ENCODE data around the gene TMEM123. TPM values are rescaled to one million over a fixed set of nuclear protein-coding genes. Genes with fewer than 3 reads are reported as not detected.

TMEM123 gene
- total RNA-seq, 2 experiments from 2014 or later = 434 to 461 TPM

GRCh38 chr11:102488208-102488607, 35.6 kb upstream of the TMEM123 start:
- no peak for ATAC-seq
- Mint-ChIP-seq H3K36me3 (ENCODE audit: low read depth) (no peaks in the 10 kb centered on the region), H3K27me3 (ENCODE audit: low read depth) (no peaks in the 10 kb centered on the region), H3K4me3 (no peak overlapping the region), H3K27ac (no peak overlapping the region), H3K9me3 (ENCODE audit: insufficient read depth) (no peaks in the 10 kb centered on the region), H3K4me1 (ENCODE audit: low read depth) (peaks cover 36% of the 10 kb centered on the region)
- ChIA-PET CTCF (interaction anchor here (1.0 to 2.9 kb wide), 8 partner anchors 11 to 200 kb away, joined by 3 to 15 read pairs (median 5); no protein-coding TSS in a partner anchor), POLR2A (interaction anchor here (1.1 to 1.8 kb wide), 2 partner anchors 11 to 17 kb away, joined by 4 to 5 read pairs; no protein-coding TSS in a partner anchor)
- no peak for DNase-seq

- no peak for DNase-seq
- H3K36me3 Mint-ChIP-seq (ENCODE audit: low read depth) = no peaks in the 10 kb centered on the region
- H3K4me3 Mint-ChIP-seq = no peak overlapping the region
- ChIA-PET CTCF (interaction anchor here (0.6 to 2.9 kb wide), 10 partner anchors 9 to 199 kb away, joined by 3 to 15 read pairs (median 4); no protein-coding TSS in a partner anchor), POLR2A (interaction anchor here (1.1 to 1.8 kb wide), 3 partner anchors 10 to 35 kb away, joined by 3 to 5 read pairs (median 4); no protein-coding TSS in a partner anchor)
- no peaks in the 10 kb centered on the region for H3K27me3 Mint-ChIP-seq (ENCODE audit: low read depth)
- H3K9me3 Mint-ChIP-seq (ENCODE audit: insufficient read depth) = no peaks in the 10 kb centered on the region
- H3K4me1 Mint-ChIP-seq (ENCODE audit: low read depth) = peaks cover 28% of the 10 kb centered on the region
- peak overlapping the region; percentile 19 for H3K27ac Mint-ChIP-seq
- ATAC-seq = no peak
Observed at GRCh38 chr11:102487214-102487613, 34.6 kb upstream of the TMEM123 start.

GRCh38 chr11:102486584-102486983, 34.0 kb upstream of the TMEM123 start:
- no peaks in the 10 kb centered on the region for H3K9me3 Mint-ChIP-seq (ENCODE audit: insufficient read depth)
- DNase-seq (no peak), ATAC-seq (no peak)
- no peaks in the 10 kb centered on the region for H3K36me3 Mint-ChIP-seq (ENCODE audit: low read depth)
- H3K4me3 Mint-ChIP-seq = no peak overlapping the region
- H3K27ac Mint-ChIP-seq = no peak overlapping the region
- H3K4me1 Mint-ChIP-seq (ENCODE audit: low read depth) = peaks cover 21% of the 10 kb centered on the region
- H3K27me3 Mint-ChIP-seq (ENCODE audit: low read depth) = no peaks in the 10 kb centered on the region
- CTCF ChIA-PET = interaction anchor here (0.6 to 2.9 kb wide), 8 partner anchors 9 to 180 kb away, joined by 3 to 15 read pairs (median 4); no protein-coding TSS in a partner anchor
- POLR2A ChIA-PET = interaction anchor here (1.2 to 1.8 kb wide), 2 partner anchors 10 to 35 kb away, joined by 3 to 5 read pairs; no protein-coding TSS in a partner anchor

DNA sequence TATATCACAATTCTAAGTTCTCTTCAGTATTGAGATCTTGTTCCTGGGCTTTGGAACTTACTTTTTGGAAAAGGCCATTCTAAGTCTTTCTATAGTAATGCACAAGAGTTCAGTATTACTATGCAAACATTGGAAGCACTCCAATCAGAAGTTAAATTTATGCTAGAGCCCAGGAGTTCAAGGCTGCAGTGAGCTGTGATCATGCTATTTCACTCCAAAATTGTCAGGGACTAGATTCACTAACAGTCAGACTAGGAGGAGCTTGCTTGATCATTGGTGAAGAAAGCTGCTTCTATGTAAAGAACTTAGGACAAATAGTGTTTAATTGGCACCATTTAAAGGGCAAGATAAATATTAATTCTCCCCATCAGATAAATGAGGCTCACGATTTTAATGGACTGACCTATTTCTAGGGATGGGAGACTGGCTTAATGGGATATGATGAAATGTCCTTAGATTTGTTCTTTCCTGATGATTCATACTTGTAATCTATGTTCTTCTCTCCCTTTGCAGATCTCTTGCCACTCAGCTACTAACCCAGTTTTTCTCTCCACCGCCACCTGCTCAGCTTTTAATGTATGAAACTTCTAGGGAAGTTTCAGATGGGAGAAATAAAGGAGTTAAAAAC, 32.6 kb upstream of the TMEM123 start:
- Mint-ChIP-seq H3K27me3 (ENCODE audit: low read depth) (no peaks in the 10 kb centered on the region), H3K27ac (no peak overlapping the region), H3K9me3 (ENCODE audit: insufficient read depth) (no peaks in the 10 kb centered on the region), H3K4me1 (ENCODE audit: low read depth) (peaks cover 21% of the 10 kb centered on the region), H3K36me3 (ENCODE audit: low read depth) (no peaks in the 10 kb centered on the region), H3K4me3 (no peak overlapping the region)
- DNase-seq = no peak
- ChIA-PET CTCF (interaction anchor here (1.5 kb wide), 1 partner anchor 11 kb away, joined by 5 read pairs; no protein-coding TSS in a partner anchor), POLR2A (interaction anchor here (0.9 kb wide), 1 partner anchor 8 kb away, joined by 5 read pairs; no protein-coding TSS in a partner anchor)
- ATAC-seq = no peak

GRCh38 chr11:102482433-102482832, 29.9 kb upstream of the TMEM123 start:
- ChIA-PET CTCF (no interaction called here), POLR2A (no interaction called here)
- no peaks in the 10 kb centered on the region for H3K36me3 Mint-ChIP-seq (ENCODE audit: low read depth)
- DNase-seq (no peak), ATAC-seq (no peak)
- no peak overlapping the region for H3K4me3 Mint-ChIP-seq
- no peaks in the 10 kb centered on the region for H3K9me3 Mint-ChIP-seq (ENCODE audit: insufficient read depth)
- no peaks in the 10 kb centered on the region for H3K27me3 Mint-ChIP-seq (ENCODE audit: low read depth)
- no peak overlapping the region for H3K27ac Mint-ChIP-seq
- peaks cover 26% of the 10 kb centered on the region for H3K4me1 Mint-ChIP-seq (ENCODE audit: low read depth)

GRCh38 chr11:102479733-102480132, 27.2 kb upstream of the TMEM123 start:
- no peak overlapping the region for H3K4me3 Mint-ChIP-seq
- ATAC-seq (no peak), DNase-seq (no peak)
- peaks cover 3% of the 10 kb centered on the region for H3K36me3 Mint-ChIP-seq (ENCODE audit: low read depth)
- ChIA-PET POLR2A (no interaction called here), CTCF (interaction anchor here (0.8 to 3.8 kb wide), 8 partner anchors 14 to 138 kb away, joined by 3 to 17 read pairs (median 4); no protein-coding TSS in a partner anchor)
- H3K27me3 Mint-ChIP-seq (ENCODE audit: low read depth) = no peaks in the 10 kb centered on the region
- peaks cover 37% of the 10 kb centered on the region for H3K4me1 Mint-ChIP-seq (ENCODE audit: low read depth)
- no peak overlapping the region for H3K27ac Mint-ChIP-seq
- H3K9me3 Mint-ChIP-seq (ENCODE audit: insufficient read depth) = no peaks in the 10 kb centered on the region

GRCh38 chr11:102478673-102479299, 26.2 kb upstream of the TMEM123 start:
- DNase-seq (no peak), ATAC-seq (no peak)
- ChIA-PET CTCF (interaction anchor here (1.0 to 3.8 kb wide), 9 partner anchors 16 to 185 kb away, joined by 3 to 17 read pairs (median 9); no protein-coding TSS in a partner anchor), POLR2A (no interaction called here)
- no peak overlapping the region for H3K4me3 Mint-ChIP-seq
- H3K27me3 Mint-ChIP-seq (ENCODE audit: low read depth) = no peaks in the 10 kb centered on the region
- no peak overlapping the region for H3K27ac Mint-ChIP-seq
- peaks cover 46% of the 10 kb centered on the region for H3K4me1 Mint-ChIP-seq (ENCODE audit: low read depth)
- peaks cover 5% of the 10 kb centered on the region for H3K36me3 Mint-ChIP-seq (ENCODE audit: low read depth)
- H3K9me3 Mint-ChIP-seq (ENCODE audit: insufficient read depth) = no peaks in the 10 kb centered on the region

- Mint-ChIP-seq H3K4me1 (ENCODE audit: low read depth) (peaks cover 57% of the 10 kb centered on the region), H3K27ac (peak overlapping the region; percentile 90), H3K36me3 (ENCODE audit: low read depth) (peaks cover 5% of the 10 kb centered on the region), H3K9me3 (ENCODE audit: insufficient read depth) (no peaks in the 10 kb centered on the region), H3K27me3 (ENCODE audit: low read depth) (no peaks in the 10 kb centered on the region), H3K4me3 (peak overlapping the region; percentile 12)
- POLR2A ChIA-PET = interaction anchor here (0.9 to 1.3 kb wide), 5 partner anchors 10 to 54 kb away, joined by 3 to 5 read pairs (median 3); partner anchors contain the start of genes MMP7 and TMEM123
- peak; percentile 69 for DNase-seq
- CTCF ChIA-PET = interaction anchor here (0.7 to 3.5 kb wide), 12 partner anchors 10 to 188 kb away, joined by 3 to 17 read pairs (median 6); no protein-coding TSS in a partner anchor
- peak; percentile 97 for ATAC-seq
Observed at GRCh38 chr11:102476812-102477211, 24.2 kb upstream of the TMEM123 start.

- H3K4me3 Mint-ChIP-seq = peak overlapping the region; percentile 12
- DNase-seq (no peak), ATAC-seq (no peak)
- CTCF ChIA-PET = interaction anchor here (0.7 to 3.5 kb wide), 11 partner anchors 8 to 187 kb away, joined by 3 to 17 read pairs (median 6); no protein-coding TSS in a partner anchor
- H3K27me3 Mint-ChIP-seq (ENCODE audit: low read depth) = no peaks in the 10 kb centered on the region
- H3K36me3 Mint-ChIP-seq (ENCODE audit: low read depth) = peaks cover 5% of the 10 kb centered on the region
- POLR2A ChIA-PET = interaction anchor here (0.6 to 1.3 kb wide), 3 partner anchors 16 to 51 kb away, joined by 3 read pairs; no protein-coding TSS in a partner anchor
- peaks cover 64% of the 10 kb centered on the region for H3K4me1 Mint-ChIP-seq (ENCODE audit: low read depth)
- no peaks in the 10 kb centered on the region for H3K9me3 Mint-ChIP-seq (ENCODE audit: insufficient read depth)
- H3K27ac Mint-ChIP-seq = peak overlapping the region; percentile 90
Observed at GRCh38 chr11:102476069-102476468, 23.5 kb upstream of the TMEM123 start.

- Mint-ChIP-seq H3K9me3 (ENCODE audit: insufficient read depth) (no peaks in the 10 kb centered on the region), H3K36me3 (ENCODE audit: low read depth) (peaks cover 5% of the 10 kb centered on the region), H3K4me3 (no peak overlapping the region), H3K4me1 (ENCODE audit: low read depth) (peaks cover 84% of the 10 kb centered on the region), H3K27me3 (ENCODE audit: low read depth) (no peaks in the 10 kb centered on the region), H3K27ac (no peak overlapping the region)
- POLR2A ChIA-PET = interaction anchor here (1.7 kb wide), 1 partner anchor 22 kb away, joined by 6 read pairs; no protein-coding TSS in a partner anchor
- DNase-seq = no peak
- CTCF ChIA-PET = interaction anchor here (1.5 to 1.7 kb wide), 2 partner anchors 23 to 139 kb away, joined by 3 read pairs; no protein-coding TSS in a partner anchor
- ATAC-seq = no peak
Observed at GRCh38 chr11:102473543-102473942, 21.0 kb upstream of the TMEM123 start.

GRCh38 chr11:102472127-102472526, 19.6 kb upstream of the TMEM123 start:
- H3K27me3 Mint-ChIP-seq (ENCODE audit: low read depth) = no peaks in the 10 kb centered on the region
- POLR2A ChIA-PET = interaction anchor here (1.0 to 1.6 kb wide), 2 partner anchors 15 to 19 kb away, joined by 4 to 8 read pairs; no protein-coding TSS in a partner anchor

More at GRCh38 chr11:102472127-102472526, 19.6 kb upstream of the TMEM123 start:
- ATAC-seq (no peak), DNase-seq (no peak)
- Mint-ChIP-seq H3K4me1 (ENCODE audit: low read depth) (peaks cover 84% of the 10 kb centered on the region), H3K9me3 (ENCODE audit: insufficient read depth) (no peaks in the 10 kb centered on the region), H3K36me3 (ENCODE audit: low read depth) (peaks cover 5% of the 10 kb centered on the region), H3K27ac (no peak overlapping the region), H3K4me3 (no peak overlapping the region)
- CTCF ChIA-PET = no interaction called here
